ENCODE results near the gene COBLL1.
A peak's percentile ranks its signal among the peaks of the same experiment; 100 is the strongest.

COBLL1 gene

DNA sequence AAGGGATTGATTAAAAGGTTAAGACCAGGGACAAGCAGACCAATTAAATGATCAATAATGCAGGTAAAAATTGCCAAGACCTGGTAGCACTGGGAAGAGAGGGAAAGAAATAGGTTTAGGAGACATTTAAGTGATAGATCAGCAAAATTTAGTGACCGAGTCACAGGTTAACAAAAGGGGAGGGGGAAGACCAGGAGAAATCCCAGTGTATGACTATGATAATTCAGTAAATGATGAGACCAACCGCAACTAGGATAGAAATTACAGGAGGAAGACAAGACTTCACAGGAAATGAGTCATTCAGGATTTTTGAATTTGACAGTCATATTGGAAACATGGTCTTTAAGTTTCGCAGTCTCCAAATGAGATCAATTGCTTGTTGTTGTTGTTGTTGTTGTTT is 62.9 kb downstream of the COBLL1 start:
- TF ChIP-seq, protein P1, sequence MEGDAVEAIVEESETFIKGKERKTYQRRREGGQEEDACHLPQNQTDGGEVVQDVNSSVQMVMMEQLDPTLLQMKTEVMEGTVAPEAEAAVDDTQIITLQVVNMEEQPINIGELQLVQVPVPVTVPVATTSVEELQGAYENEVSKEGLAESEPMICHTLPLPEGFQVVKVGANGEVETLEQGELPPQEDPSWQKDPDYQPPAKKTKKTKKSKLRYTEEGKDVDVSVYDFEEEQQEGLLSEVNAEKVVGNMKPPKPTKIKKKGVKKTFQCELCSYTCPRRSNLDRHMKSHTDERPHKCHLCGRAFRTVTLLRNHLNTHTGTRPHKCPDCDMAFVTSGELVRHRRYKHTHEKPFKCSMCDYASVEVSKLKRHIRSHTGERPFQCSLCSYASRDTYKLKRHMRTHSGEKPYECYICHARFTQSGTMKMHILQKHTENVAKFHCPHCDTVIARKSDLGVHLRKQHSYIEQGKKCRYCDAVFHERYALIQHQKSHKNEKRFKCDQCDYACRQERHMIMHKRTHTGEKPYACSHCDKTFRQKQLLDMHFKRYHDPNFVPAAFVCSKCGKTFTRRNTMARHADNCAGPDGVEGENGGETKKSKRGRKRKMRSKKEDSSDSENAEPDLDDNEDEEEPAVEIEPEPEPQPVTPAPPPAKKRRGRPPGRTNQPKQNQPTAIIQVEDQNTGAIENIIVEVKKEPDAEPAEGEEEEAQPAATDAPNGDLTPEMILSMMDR (IDR thresholded peaks at IDR 0.05; ENCODE audit: insufficient read depth, missing control alignments): no peak
- no peak for FAIRE-seq

DNA sequence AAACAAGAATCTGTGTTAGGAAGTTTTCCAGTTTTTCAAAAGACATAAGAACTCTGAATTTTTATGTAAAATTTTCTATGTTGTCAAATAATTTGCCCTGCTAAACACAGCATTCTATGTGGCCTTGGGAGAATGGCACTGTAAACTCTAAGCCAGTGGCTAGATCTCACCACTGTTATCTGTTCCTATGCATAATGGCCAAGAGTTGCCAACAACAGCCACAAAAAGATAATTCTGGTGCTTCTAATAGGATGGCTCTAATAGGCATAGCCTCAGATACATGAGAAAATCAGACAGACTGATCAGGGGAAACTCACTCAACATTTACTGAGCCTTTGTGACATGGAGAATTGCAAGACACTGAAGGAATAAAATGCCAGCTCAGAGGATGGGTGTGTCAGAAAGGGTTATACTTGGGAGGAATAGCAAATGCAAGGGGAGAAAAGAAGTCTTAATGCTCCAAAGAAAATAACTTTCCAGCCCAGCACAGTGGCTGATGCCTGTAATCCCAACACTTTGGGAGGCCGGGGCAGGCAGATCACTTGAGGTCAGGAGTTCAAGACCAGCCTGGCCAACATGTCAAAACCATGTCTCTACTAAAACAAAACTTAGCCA is 63.7 kb downstream of the COBLL1 start:
- FAIRE-seq (no peak), DNase-seq (ENCODE audit: insufficient read length, low spot score) (no peak)
- TF ChIP-seq, protein P1 (IDR thresholded peaks at IDR 0.05; ENCODE audit: insufficient read depth, missing control alignments): no peak

More for the DNA sequence above, 62.9 kb downstream of the COBLL1 start:
- DNase-seq (ENCODE audit: insufficient read length, low spot score): no peak

DNA sequence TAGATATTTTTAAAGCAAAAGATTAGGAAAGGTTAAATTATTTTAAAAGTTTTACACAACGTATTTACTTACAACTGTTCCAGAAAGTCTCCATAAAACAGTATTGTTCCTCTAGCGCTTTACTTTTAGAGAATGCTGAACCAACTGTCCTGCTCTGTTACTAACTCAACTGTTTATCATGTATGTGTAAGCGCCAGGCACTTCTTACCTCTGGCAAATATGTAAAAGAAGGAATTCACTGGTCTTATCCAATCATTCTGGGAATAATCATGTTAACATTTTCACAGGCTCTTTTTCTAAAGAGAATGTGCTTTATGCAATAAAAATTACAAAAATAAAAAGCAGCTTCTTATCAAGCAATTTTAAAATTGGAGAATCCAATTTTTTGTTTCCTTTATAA is 68.0 kb downstream of the COBLL1 start:
- TF ChIP-seq, protein P1 (IDR thresholded peaks at IDR 0.05; ENCODE audit: insufficient read depth, missing control alignments): no peak
- FAIRE-seq: no peak
- DNase-seq (ENCODE audit: insufficient read length, low spot score): no peak

DNA sequence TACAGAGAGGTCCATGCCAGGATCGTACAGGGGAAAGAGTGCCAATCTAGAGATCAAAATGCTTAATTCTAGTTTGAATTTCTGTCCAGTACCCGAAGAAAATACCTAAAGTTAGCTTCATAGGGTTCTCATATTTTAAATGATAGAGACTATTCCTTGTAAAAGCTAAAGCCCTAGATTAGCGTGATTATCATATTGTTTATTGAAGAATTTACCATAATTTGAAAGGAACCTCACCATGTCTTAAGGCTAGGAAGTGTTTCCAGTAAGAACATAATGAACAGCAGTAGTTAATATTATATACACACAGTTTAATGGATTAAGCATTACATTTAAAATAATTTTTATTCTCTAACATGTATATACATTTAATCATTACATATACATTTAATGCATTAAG is 68.5 kb downstream of the COBLL1 start:
- TF ChIP-seq, protein P1 (IDR thresholded peaks at IDR 0.05; ENCODE audit: insufficient read depth, missing control alignments): no peak
- no peak for DNase-seq (ENCODE audit: insufficient read length, low spot score)
- peak; percentile 86 for FAIRE-seq

DNA sequence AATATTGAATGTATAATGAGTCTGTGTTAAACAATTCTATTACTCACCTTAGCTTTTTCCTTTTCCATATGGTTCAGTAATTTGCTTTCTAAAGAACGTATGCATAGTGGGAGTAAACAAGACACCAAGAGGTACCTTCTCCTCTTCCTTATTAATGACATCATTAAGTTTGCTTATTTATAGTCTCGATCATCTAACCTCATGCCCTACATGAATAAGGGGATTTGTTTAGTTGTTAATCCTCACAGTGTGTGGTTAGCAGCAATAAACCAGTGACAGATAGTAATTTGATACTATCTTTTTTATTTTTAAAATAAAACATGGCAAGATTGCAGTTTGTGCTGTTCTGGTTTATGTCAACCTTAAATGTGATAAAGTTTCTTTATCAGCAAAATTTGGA is 69.7 kb downstream of the COBLL1 start:
- TF ChIP-seq, protein P1 (IDR thresholded peaks at IDR 0.05; ENCODE audit: insufficient read depth, missing control alignments): no peak
- peak; percentile 95 for FAIRE-seq
- no peak for DNase-seq (ENCODE audit: insufficient read length, low spot score)

DNA sequence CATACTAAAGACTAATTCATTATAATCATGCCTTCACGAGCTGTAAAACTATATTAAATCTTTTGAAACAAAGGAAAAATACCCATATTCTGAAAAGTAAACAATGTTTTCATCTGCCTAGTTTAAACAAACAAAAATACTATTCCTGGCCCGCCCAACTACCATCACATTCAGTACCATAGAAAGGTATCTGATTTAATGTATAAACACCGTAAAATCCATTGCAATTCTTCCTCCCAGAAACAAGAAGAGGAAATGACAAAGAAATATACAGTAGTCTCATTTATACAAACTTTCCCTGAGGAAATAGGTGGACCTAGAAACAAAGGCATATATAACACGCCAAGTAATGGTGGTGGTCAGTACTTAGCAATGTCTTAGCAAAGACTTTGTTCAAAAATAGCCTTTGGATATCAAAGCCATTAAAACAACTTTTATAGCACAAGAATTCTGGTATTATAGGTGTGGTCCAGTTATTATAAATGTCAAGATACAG is 71.2 kb downstream of the COBLL1 start:
- peak; percentile 35 for FAIRE-seq
- no peak for DNase-seq (ENCODE audit: insufficient read length, low spot score)
- TF ChIP-seq, protein P1 (IDR thresholded peaks at IDR 0.05; ENCODE audit: insufficient read depth, missing control alignments): no peak

DNA sequence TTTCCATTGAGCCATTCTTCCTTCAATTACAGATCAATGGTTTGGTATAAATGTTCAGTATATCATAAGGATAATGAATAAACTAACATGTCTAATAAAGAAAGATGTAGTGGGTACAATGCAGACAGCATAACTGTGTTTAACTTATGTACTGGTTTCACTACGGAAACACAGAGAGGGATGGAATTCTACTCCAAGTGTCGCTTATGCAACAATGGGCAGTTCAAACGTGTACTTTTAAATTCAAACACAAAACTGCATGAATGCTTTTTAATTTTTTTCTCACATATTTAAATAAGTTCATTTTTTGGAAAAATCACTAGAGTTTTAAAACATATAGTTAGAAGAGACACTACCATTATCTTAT is 74.7 kb downstream of the COBLL1 start:
- DNase-seq (ENCODE audit: insufficient read length, low spot score) (no peak), FAIRE-seq (no peak)
- TF ChIP-seq, protein P1 (IDR thresholded peaks at IDR 0.05; ENCODE audit: insufficient read depth, missing control alignments): no peak

All from D721Med (cell line).